ENCODE data around the gene SKIC8.

The SKIC8 gene

DNA sequence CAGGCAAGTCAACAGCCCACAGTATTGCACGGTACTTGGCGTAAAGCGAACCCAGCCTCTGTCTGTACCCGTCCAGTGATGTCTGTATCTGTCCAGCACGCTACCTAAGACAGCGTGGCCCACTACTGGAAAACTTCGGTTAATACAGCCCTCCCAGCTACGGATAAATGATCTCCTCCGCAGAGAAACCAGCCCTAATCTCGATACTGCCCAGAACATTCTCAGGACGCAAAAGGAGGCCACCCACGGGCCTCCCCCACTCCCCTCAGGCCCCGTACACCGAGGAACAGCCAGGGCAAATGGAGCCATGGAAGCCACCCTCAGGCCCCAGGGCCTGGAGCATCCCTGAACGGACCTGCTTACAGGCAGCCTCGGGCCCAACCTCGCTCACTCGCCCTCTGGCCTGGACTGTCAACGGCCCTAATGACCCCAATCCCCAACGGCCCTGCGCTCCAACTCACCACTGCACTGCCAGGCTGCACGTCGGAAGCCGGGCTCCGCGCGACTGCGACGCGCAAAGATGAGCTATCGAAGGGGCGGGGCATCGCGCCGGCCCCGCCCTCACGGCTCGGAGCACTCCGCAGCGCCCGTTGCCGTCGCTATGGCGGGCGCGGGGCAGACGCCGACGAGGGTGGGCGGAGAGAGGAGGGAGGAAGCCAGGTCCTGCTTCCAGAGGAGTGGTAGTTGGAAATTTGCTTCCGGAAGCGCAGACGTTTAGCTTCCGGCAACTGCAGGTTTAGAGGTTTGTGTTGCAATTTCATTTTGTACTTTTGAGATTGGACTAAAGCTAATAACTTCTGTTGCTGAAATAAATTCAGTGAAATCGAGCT is at the start of gene SKIC8:
TSS of gene SKIC8 (minus strand) at position 509 of the 830 bp plus-strand sequence. CDS start 3,923 bp downstream, outside the sequence.
- peaks cover 4% of the 10 kb centered on the region; the same call in 1 of the 2 replicates for H3K27me3 ChIP-seq (replicated peaks; ENCODE audit: insufficient read depth, low read length)
- peak within 1 kb of the TSS; percentile 16; the same call in 1 of the 2 replicates for H3K27ac ChIP-seq (ENCODE audit: low read length)
- H3K9ac ChIP-seq (ENCODE audit: low read length): peak within 1 kb of the TSS; percentile 78
- H3K4me1 ChIP-seq (ENCODE audit: low read length): peaks cover 8% of the 10 kb centered on the region; the same call in 1 of the 2 replicates
- peak within 1 kb of the TSS; percentile 76 for H3K4me2 ChIP-seq (ENCODE audit: low read depth, low read length)
- H3K79me2 ChIP-seq (ENCODE audit: low read length): peaks cover 28% of the 10 kb centered on the region
- H3F3A ChIP-seq (ENCODE audit: insufficient read depth, low read length): no peaks in the 10 kb centered on the region
- peak within 1 kb of the TSS; percentile 59 for H2AFZ ChIP-seq (ENCODE audit: low read length)
- H3K9me2 ChIP-seq (replicated peaks; ENCODE audit: insufficient read depth, low read length): no peaks in the 10 kb centered on the region
- peak within 1 kb of the TSS; percentile 81 for H3K4me3 ChIP-seq (ENCODE audit: low read length)
- H3K36me3 ChIP-seq (replicated peaks; ENCODE audit: insufficient read depth, low read length): no peaks in the 10 kb centered on the region
- no peaks in the 10 kb centered on the region for H3K9me3 ChIP-seq (replicated peaks; ENCODE audit: insufficient read depth, low read length)
- DNase-seq: peak; percentile 92
- no peaks in the 10 kb centered on the region for H4K20me1 ChIP-seq (ENCODE audit: insufficient read depth, low read length)
- TF ChIP-seq EZH2phosphoT487 (IDR thresholded peaks at IDR 0.05; ENCODE audit: low read length) (no peak), EZH2 (optimal IDR thresholded peaks at IDR 0.05; ENCODE audit: low read depth, low read length) (no peak), CTCF (IDR thresholded peaks at IDR 0.05; ENCODE audit: low read length) (no peak)

GRCh38 chr15:78347586-78348543 is 48.5 kb upstream of the SKIC8 start:
- no peak overlapping the region for H3K9ac ChIP-seq (ENCODE audit: low read length)
- no peak overlapping the region for H2AFZ ChIP-seq (ENCODE audit: low read length)
- H3K9me3 ChIP-seq (replicated peaks; ENCODE audit: insufficient read depth, low read length): no peaks in the 10 kb centered on the region
- no peak overlapping the region for H3K27ac ChIP-seq (ENCODE audit: low read length)
- H3F3A ChIP-seq (ENCODE audit: insufficient read depth, low read length): no peaks in the 10 kb centered on the region
- no peaks in the 10 kb centered on the region for H3K36me3 ChIP-seq (replicated peaks; ENCODE audit: insufficient read depth, low read length)
- DNase-seq: no peak
- no peak overlapping the region for H3K4me2 ChIP-seq (ENCODE audit: low read depth, low read length)
- peaks cover 9% of the 10 kb centered on the region for H3K27me3 ChIP-seq (replicated peaks; ENCODE audit: insufficient read depth, low read length)
- TF ChIP-seq EZH2 (optimal IDR thresholded peaks at IDR 0.05; ENCODE audit: low read depth, low read length): no peak
- no peak for TF ChIP-seq CTCF (IDR thresholded peaks at IDR 0.05; ENCODE audit: low read length)
- no peak for TF ChIP-seq EZH2phosphoT487 (IDR thresholded peaks at IDR 0.05; ENCODE audit: low read length)
- H3K9me2 ChIP-seq (replicated peaks; ENCODE audit: insufficient read depth, low read length): no peaks in the 10 kb centered on the region
- no peaks in the 10 kb centered on the region for H4K20me1 ChIP-seq (ENCODE audit: insufficient read depth, low read length)
- no peak overlapping the region for H3K4me3 ChIP-seq (ENCODE audit: low read length)
- H3K4me1 ChIP-seq (ENCODE audit: low read length): no peaks in the 10 kb centered on the region
- H3K79me2 ChIP-seq (ENCODE audit: low read length): no peaks in the 10 kb centered on the region

DNA sequence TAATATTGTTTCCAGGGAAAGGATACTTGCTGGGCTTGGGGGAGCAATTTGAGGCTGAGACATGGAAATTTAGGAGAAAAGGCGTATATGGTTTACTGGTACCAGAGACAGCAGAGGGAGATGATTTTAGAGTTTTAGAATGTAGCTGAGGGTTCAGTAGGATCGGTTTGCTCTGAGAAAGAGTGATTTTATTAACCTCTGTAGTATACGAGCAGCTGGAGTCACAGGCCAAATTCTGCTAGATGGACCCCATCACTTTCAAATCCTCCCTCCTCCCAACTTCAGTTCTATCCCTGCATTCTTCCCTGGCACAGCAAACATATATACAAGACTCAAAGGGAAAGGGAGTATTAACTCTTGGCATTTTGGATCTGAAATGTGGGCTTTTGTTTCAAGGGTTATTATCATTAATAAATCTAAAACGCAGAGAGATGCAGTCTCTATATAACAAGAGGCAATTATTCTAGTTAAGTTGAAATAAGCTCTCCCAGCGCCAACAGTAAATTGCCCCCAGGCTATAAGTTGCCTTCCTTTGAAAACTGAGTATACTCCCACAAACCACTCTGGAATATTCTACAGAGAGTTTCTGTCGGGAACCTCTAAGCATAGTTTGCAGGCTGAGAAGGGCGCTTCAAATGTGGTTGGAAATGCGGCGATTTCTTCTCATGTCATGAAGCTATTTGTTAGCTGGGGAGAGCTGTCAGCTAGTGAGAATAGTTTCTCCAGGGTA is 46.2 kb upstream of the SKIC8 start:
- Histone ChIP-seq H3K9me2 (replicated peaks; ENCODE audit: insufficient read depth, low read length) (no peaks in the 10 kb centered on the region), H3F3A (ENCODE audit: insufficient read depth, low read length) (no peaks in the 10 kb centered on the region), H3K9me3 (replicated peaks; ENCODE audit: insufficient read depth, low read length) (no peaks in the 10 kb centered on the region), H3K4me2 (ENCODE audit: low read depth, low read length) (no peak overlapping the region), H3K4me1 (ENCODE audit: low read length) (no peaks in the 10 kb centered on the region), H3K9ac (ENCODE audit: low read length) (no peak overlapping the region), H4K20me1 (ENCODE audit: insufficient read depth, low read length) (no peaks in the 10 kb centered on the region), H3K27ac (ENCODE audit: low read length) (no peak overlapping the region), H3K36me3 (replicated peaks; ENCODE audit: insufficient read depth, low read length) (no peaks in the 10 kb centered on the region), H3K79me2 (ENCODE audit: low read length) (no peaks in the 10 kb centered on the region), H3K27me3 (replicated peaks; ENCODE audit: insufficient read depth, low read length) (peaks cover 28% of the 10 kb centered on the region), H3K4me3 (ENCODE audit: low read length) (no peak overlapping the region), H2AFZ (ENCODE audit: low read length) (no peak overlapping the region)
- TF ChIP-seq EZH2 (optimal IDR thresholded peaks at IDR 0.05; ENCODE audit: low read depth, low read length) (no peak), CTCF (IDR thresholded peaks at IDR 0.05; ENCODE audit: low read length) (no peak), EZH2phosphoT487 (IDR thresholded peaks at IDR 0.05; ENCODE audit: low read length) (no peak)
- no peak for DNase-seq

Measured in MM.1S (cell line).